HG03066 (cell line): ENCODE measurements around the gene GALNT2.

ENCODE experiments used
- ATAC-seq: cut with Tn5 transposase; IDR thresholded peaks from one replicate; pipeline ENCODE4 v1.9.1; 2021; ENCODE audit warnings: low read depth; ENCODE audit not compliant: unreplicated experiment

Gene GALNT2

DNA sequence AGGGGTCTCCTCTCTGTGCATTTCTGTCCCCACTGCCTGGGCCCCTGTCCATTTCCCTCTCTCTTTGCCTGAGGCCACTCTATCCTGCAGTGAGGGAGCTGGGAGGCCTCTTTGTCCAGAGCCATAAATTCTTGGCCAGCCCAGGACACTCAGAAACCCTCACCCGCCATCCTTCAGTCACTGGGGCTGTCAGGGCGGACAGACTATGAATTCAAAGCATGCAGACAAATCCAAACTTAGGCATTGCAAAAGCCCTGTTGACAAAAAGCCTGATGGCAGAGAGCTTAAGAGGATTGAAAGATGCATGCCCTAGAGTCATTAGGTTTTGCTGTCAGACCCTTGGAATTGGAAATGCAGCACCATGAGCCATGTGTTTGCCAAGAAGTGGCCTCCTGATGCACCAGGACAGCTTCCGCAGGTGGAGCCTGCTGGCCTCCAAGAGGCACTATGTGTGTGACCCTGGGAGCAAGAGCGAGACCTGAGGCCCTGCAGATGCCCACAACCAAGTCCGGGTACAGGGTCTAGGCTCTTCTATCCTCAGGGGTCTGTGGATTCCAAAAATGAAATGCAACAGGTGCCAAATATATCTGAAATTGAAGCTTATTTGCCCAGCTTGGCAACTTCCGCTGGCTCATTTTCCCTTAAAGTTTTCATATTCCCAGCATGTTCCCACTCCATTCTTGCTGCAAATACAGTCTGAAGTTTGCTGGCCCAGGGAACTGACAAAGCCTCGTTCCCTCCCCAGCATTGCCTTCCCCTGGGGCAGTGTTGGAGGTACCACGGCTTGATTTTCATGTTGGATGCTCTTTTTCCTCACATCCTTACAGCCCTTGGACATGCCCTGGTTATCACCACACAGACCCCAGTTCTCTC lies 181.2 kb downstream of the GALNT2 start:
- no peak for ATAC-seq

DNA sequence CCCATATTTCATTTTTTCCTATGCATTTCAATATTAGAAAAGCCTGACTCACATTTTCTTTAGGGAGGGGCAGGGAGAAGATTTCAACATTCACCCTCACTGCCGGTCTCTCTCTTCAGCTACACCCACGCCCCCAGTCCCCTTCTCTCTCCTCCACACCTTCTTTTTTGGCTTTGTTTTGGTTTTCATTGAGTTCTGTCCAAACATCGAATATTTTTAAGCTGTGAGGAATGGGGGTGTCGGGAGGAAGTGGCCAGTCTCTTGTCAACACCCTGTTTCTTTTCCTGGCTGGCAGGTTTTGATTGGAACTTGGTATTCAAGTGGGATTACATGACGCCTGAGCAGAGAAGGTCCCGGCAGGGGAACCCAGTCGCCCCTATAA lies 181.8 kb downstream of the GALNT2 start:
- ATAC-seq = no peak

DNA sequence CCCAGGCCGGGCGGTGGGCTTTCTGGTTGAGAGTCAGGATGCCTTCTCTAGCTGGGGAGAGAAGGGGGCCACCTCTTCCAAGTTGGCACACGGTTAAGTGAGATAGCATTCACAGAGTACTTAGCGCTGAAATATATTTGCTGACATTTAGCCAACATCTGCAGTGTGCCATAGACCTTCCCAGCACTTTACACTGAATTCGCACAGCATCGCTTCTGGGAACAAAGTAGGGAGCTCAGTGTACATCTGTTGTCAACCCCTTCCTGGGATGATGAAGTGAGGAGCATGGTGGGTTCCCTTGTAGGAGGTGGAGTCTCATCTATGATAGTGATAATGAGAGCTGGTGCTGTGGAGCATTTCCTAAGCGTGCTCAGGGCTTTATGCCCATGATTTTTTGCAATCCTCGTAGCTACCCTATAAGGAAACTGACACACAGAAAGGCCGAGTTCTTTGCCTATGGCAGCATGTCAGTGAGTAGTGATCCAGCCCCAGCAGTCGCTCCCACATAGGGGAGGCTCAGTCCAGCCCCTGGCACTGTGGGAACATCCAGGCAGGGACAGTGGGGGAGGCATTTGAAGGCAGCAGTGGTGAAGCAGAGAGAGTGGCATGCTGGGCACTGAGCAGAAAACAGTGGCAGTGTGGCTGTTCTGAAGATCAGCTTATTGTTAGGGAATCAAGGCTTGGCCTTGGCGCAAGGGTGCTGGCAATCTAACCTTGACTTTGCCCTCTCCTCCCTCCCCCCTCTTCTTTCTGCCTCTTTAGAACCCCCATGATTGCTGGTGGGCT lies 182.8 kb downstream of the GALNT2 start:
- no peak for ATAC-seq

DNA sequence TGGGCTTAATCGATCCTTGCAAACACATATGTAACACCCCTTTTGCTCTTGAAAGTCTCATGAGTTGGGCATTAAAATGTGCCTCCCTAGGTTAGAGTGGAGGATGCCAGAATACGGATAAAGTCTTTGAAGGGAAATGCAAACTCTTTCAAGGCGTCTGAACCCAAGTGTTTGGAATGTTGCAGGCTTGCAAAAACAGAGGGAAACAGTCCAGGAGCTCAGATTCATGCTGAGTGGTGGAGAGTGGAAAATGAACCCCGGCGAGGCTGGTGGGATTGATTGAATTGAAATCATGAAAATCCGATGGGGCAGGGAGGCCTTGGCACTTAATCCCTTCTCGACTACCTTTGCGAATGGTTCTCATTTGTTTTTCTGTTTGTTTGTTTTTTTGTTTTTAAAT lies 183.6 kb downstream of the GALNT2 start:
- no peak for ATAC-seq

DNA sequence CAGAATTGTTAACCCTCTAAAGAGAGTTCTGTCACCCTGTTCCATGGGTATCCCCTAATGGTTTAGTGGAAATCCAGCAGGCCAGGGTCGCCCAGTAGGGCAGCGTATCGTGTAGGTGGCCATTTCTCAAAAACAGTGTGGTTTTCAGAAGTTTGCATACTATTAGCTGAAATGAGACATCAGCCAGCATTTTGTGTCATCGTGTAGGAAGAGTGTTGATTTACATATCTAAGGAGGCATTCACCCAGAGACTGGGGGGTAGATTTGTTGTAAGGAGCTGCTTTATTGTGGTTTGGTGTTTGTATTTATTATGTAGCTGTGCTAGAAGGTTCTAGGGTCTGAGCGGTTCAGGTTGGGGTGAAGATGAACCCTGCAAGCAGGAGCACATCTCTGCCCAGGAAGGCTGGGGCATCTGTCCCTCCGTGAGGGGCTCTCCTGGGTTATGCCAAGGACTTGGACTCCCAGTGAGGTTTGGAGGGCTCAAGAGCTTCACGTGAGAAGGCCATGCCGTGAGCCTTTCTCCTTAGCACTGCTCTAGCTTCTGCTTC lies 184.7 kb downstream of the GALNT2 start:
- ATAC-seq = no peak

DNA sequence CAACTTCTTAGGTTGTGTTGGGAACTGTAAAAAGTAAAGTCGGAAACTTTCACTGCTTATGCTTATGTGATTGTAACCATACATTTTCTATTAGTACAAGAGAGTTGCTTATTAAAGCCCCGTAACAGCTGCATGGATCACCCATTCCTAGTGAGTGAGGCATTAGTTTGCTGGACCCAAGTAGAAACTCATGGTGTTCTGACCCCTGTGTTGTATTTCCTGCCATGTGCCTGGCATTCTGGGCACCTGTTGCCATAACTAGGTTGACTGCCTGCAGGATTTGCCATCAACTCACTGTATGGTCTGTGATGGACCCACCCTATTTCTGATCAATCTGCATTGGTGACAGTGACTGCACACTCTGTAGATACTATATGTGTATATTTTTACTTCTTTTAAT lies 186.1 kb downstream of the GALNT2 start:
- ATAC-seq = no peak

DNA sequence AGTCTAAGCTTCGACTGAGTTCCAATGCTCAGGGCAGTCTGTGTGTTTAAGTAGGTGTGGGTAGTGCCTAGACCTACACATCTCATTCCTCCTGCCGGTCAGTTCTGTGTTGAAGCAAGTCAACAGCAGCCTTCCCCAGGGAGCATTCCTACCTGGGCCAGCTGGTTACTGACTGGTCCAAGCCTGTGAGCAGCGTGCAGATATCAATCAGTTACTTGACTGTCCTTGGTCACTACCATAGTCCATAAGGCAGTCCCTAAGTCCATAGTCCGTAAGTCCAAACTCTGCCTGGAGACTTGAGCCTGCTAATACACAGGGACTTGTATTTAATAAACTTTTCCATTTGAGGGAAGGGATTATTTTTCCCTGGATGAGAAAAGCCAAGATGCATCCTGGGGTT lies 187.2 kb downstream of the GALNT2 start:
- no peak for ATAC-seq

DNA sequence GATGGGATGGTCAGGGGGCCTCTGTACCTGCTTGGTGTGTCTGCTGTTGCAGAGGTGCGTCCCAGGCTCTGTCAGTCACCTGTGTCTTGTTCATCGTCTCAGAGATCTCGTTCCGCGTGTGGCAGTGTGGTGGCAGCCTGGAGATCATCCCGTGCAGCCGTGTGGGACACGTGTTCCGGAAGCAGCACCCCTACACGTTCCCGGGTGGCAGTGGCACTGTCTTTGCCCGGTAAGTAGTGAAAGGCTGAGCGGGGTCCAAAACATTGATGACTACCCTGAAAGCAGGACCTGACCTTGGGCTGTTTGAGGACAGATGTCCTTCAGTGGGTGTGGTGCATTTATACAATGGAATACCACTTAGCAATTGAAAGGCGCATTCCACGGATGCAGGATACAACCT lies 188.1 kb downstream of the GALNT2 start:
- no peak for ATAC-seq

DNA sequence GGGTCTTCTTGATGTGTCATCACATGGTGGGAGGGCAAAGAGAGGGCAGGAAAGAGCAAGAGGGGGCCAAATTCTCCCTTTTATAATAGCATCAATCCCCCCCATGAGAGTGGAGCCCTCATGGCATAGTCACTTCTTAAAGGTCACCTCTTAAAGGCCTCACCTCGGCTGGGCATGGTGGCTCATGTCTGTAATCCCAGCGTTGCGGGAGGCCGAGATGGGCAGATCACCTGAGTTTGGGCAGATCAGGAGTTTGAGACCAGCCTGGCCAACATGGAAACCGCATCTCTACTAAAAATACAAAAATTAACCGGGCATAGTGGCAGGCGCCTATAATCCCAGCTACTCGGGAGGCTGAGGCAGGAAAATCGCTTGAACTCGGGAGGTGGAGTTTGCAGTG lies 189.0 kb downstream of the GALNT2 start:
- ATAC-seq = no peak

DNA sequence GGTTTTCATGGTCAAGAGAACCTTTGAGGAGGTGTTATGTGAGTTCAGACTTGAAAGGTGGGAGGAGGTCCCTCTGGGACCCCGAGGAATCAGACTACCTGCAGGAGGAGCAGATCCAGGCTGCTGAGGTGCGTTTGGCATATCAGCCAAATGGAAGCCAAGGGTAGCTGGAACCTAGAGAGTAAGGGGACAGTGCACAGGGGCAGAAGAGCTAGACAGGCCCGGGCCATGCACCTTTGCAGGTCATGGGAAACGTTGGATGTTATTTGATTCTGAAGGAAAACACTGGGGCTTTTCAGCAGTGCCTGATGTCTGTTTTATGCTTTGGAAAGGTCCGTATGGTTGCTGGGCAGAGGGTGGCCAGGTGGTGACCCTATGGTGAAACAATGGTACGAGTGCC lies 189.9 kb downstream of the GALNT2 start:
- ATAC-seq = no peak

DNA sequence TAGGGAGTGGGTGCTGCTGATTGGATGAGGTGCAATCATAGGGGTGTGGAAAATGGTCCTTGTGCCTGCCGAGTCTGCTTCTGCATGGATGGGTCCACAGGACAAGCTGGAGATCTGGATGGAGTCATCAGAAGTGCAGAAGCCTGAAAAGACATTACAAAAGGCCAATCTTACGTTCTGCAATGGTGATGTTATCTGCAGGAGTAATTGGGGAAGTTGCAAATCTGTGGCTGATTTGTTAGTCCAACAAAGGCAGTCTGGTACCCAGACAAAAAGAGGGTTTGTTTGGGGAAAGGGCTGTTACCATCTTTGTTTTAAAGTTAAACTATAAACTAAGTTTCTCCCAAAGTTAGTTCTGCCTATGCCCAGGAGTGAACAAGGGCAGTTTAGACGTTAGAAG lies 192.6 kb downstream of the GALNT2 start:
- ATAC-seq = no peak

DNA sequence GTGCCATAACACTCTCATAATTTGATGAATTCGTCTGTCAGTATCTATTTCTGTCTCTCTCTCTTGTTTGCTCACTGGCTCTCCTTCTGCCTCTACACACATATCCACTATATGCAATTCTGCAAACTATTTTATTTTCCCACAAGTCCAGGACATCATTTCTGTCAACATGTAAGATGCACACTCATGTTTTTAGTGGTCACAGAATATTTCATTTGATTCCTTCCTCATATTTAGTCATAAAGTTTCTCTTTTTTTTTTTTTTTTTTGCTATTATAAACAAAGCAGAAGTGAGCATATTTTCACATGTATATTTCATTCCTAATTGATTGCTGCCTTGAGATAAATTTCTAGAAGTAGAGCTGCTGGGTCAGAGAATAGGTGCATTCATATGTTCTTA lies 193.8 kb downstream of the GALNT2 start:
- no peak for ATAC-seq

DNA sequence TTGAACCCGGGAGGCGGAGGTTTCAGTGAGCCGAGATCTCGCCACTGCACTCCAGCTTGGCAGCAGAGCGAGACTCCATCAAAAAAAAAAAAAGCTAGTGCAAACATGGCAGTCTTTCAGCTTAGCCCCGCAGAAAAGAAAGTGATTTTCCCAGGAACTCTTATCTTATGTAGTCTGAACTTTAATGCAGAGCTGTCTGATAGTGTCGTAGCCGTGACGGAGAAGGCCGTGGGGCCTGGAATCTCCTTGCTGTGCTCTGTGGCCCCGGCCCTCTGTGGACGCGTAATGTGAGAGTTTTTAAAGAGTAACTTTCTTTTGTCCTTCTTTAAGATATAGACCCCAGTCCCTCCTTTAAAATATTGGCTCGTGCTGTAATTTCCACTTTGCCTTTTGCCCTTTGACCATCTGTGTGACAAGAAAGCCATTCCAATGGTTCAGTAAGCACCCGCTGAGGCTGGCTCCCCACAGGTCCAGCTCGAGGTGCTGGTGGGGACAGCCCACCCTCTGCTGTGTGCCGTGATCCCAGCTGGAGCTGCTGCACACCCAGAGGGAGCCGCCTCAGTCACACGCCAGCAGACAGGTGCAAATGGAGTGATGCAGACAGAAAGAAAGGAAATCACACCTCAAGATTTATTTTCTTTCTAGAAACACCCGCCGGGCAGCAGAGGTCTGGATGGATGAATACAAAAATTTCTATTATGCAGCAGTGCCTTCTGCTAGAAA lies 195.1 kb downstream of the GALNT2 start:
- ATAC-seq = no peak

DNA sequence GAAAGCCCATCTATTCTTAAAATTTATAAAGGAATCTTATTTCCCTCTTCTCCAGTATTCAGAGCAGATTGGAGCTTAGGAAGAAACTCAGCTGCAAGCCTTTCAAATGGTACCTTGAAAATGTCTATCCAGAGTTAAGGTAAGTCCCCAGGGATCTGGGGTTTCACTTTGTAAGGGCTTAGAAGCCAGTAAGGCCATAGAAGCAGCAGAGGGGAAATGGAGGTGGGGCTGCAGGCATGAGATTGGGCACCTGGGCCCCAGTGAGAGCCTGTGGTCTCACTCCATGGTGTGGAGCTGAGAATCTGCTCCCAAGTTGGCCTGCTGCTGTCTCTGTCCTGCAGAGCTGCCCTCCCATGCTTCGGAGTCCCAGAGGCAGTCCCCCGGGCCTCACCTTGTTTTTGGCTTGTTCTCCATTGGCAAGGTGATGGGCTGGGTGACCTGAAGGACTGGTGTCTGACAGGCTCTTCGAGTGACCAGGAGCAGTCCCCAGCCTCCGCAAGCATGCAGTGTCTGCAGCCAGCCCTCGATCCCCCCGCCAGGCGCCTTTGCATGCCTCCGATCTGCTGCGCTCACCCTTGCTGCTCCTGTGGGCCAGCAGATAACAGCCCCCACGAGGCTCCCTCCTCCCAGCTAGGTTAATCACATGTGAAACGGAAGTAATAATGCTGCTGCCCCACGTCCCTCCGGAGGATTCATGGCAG lies 196.0 kb downstream of the GALNT2 start:
- ATAC-seq = no peak

DNA sequence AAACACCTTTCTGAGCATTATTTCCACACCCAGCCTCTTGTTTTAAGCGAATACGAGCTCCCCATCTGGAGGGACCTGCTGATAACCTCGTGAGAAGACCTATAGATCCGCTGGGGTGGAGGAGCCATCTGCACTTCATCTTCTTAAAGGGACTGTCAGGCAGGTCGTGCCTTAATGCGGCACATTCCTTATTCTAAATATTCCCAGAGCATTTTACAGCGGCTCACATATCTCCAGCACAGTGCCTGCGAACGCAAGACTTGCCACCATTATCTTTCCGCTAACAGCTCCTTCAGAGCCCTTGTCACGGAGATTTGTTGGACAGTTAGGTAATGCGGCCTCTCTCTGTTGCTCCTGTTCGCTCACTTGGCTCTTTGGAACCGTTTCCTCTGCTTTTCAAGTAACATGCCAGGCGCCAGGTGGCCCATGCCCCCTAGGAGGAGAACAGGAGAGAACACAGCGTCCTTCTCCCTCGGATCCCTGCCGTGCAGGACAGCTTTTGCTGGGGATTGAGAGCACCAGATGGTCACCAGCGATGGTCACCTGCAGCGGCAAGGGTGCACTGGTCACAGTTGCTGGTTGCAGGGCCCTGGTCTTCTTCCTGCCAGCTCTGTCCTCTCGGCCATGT lies 196.6 kb downstream of the GALNT2 start:
- no peak for ATAC-seq

DNA sequence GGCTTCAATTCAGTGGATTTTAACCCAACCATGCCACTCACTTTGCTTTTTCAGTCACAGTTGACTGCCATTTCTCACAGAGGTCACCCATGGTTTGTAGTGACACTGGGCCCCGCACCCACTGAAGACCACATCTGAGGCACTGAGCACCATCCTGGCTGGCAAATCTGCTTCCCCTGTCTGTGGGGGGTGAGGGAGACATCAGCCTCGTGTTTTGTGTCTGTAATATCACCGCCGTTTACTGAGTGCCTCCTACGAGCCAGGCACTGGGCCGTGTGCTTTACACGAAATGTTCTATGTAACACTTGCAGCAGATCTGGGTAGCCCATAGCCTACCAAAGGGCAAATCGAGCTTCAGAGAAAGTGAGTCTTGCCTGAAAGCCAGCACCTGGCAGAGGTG lies 197.3 kb downstream of the GALNT2 start:
- ATAC-seq = no peak

DNA sequence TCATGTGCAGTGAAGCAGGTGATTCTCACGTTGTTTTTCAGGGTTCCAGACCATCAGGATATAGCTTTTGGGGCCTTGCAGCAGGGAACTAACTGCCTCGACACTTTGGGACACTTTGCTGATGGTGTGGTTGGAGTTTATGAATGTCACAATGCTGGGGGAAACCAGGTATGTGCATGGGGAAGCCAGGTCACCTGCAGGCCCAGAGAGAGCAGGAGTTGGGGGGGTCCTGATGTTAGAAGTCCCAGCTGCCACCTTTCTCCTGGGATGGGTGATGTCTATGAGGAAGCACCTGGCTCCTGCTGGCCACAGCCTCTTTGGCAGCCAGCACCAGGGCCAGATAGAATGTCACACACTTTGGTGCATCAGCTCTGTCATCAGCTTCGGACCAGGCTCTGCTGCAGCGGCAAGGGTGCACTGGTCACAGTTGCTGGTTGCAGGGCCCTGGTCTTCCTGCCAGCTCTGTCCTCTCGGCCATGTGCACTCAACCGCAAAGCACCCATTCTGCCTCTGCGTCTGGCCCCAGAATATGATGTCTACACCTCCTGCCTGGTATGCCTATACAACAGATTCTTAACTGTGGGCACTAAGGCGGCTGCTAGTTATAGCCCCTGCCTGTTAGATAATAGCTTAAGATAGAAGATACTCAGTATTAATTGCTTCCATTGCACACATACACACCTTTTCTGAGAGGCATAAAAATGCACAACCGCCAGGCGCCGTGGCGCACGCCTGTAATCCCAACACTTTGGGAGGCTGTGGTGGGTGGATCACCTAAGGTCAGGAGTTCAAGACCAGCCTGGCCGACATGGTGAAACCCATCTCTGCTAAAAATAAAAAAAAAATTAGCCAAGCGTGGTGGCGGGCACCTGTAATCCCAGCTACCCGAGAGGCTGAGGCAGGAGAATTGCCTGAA lies 198.4 kb downstream of the GALNT2 start:
- no peak for ATAC-seq

DNA sequence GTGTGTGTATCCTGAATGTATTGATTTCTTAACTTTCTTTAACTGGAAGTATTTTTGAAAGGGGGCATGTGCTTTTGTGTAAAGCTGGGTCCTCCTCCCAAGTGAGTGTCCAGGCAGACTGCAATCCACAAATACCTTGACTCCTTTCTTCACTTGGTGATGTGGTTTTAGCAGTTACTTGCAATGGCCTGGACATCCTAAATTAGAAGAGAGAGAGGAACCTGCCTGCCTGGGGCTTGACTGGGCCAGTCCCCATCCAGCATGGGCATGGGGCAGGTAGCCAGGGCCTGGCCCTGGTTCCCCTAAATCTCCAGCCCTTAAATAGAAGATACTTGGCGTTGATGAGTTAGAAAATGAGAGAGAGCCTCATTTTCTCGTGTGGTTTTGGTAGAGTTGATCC lies 199.4 kb downstream of the GALNT2 start:
- no peak for ATAC-seq
